WTC11 (cell line): ENCODE results near the gene DDX3Y. TPM values are rescaled to one million over a fixed set of nuclear protein-coding genes. Genes with fewer than 3 reads are reported as not detected.

Experiments used
- ATAC-seq: fragments of 200-7000 bp; cut with Tn5 transposase; 2 replicates; pipeline ENCODE4 v1.10.0; 2021; ENCODE audit warnings: mild to moderate bottlenecking, moderate library complexity
- CTCF ChIA-PET: fragments of 300-600 bp; sonication (Branson Sonifier 250); formaldehyde crosslinking; loops from one replicate; lab custom pipeline; 2021; ENCODE audit warnings: antibody characterized with exemption; lab: Charles Lee
- POLR2A ChIA-PET: fragments of 350-600 bp; sonication (Branson Sonifier 250); formaldehyde crosslinking; loops from one replicate; lab custom pipeline; 2021; ENCODE audit warnings: antibody characterized with exemption; lab: Charles Lee
- DNase-seq: peaks from one replicate; pipeline ENCODE4 v3.0.0; 2021; ENCODE audit warnings: low spot score
- H3K27ac Mint-ChIP-seq: 2 replicates; pipeline ENCODE4 v1.8.0; 2021; ENCODE audit warnings: mixed read lengths
- H3K27me3 Mint-ChIP-seq: 2 replicates; pipeline ENCODE4 v1.8.0; 2021; ENCODE audit warnings: low read depth, mild to moderate bottlenecking, moderate library complexity, mixed read lengths
- H3K36me3 Mint-ChIP-seq: 2 replicates; pipeline ENCODE4 v1.8.0; 2021; ENCODE audit warnings: mixed read lengths
- H3K4me1 Mint-ChIP-seq: 2 replicates; pipeline ENCODE4 v1.8.0; 2022; ENCODE audit warnings: mixed read lengths
- H3K4me3 Mint-ChIP-seq: 2 replicates; pipeline ENCODE4 v1.8.0; 2021; ENCODE audit warnings: mild to moderate bottlenecking, moderate library complexity, mixed read lengths
- H3K9me3 Mint-ChIP-seq: 2 replicates; pipeline ENCODE4 v1.8.0; 2021; ENCODE audit warnings: mixed read lengths
- AR ChIP-seq: fragments of 250-450 bp; sonication (Bioruptor Pico); IDR thresholded peaks from 2 replicates; pipeline ENCODE4 v1.9.0; 2021; ENCODE audit warnings: mild to moderate bottlenecking
- CTCF ChIP-seq: fragments of 200-600 bp; IDR thresholded peaks from 2 replicates; pipeline ENCODE4 v1.8.0; 2022; ENCODE audit warnings: antibody characterized with exemption
- GTF2I ChIP-seq: fragments of 250-450 bp; sonication (Bioruptor Pico); conservative IDR thresholded peaks from 2 replicates; pipeline ENCODE4 v1.4.0; 2021; ENCODE audit warnings: mild to moderate bottlenecking
- JAZF1 ChIP-seq: fragments of 250-450 bp; sonication (Bioruptor Pico); IDR thresholded peaks from 2 replicates; pipeline ENCODE4 v1.9.0; 2021; ENCODE audit warnings: moderate library complexity, mild to moderate bottlenecking, inconsistent platforms
- NR3C1 ChIP-seq: sonication (generic); formaldehyde crosslinking; conservative IDR thresholded peaks from 2 replicates; pipeline ENCODE4 v1.8.1; 2023; ENCODE audit warnings: low read depth, mild to moderate bottlenecking, missing genetic modification reagents
- PRDM15 ChIP-seq: sonication (generic); formaldehyde crosslinking; IDR thresholded peaks from 2 replicates; pipeline ENCODE4 v1.8.0; 2022; ENCODE audit warnings: missing genetic modification reagents
- PRRX2 ChIP-seq: fragments of 250-450 bp; sonication (Bioruptor Pico); IDR thresholded peaks from 2 replicates; pipeline ENCODE4 v1.8.0; 2021; ENCODE audit warnings: mild to moderate bottlenecking
- RELA ChIP-seq: sonication (generic); formaldehyde crosslinking; IDR thresholded peaks from 2 replicates; pipeline ENCODE4 v1.8.1; 2022; ENCODE audit warnings: missing genetic modification reagents, mild to moderate bottlenecking, borderline replicate concordance
- ZBTB21 ChIP-seq: sonication (generic); formaldehyde crosslinking; IDR thresholded peaks from 2 replicates; pipeline ENCODE4 v1.8.1; 2023; ENCODE audit warnings: mild to moderate bottlenecking, missing genetic modification reagents, borderline replicate concordance
- ZNF232 ChIP-seq: sonication (generic); formaldehyde crosslinking; IDR thresholded peaks from 2 replicates; pipeline ENCODE4 v1.8.0; 2022; ENCODE audit warnings: mild to moderate bottlenecking, missing genetic modification reagents
- ZNF416 ChIP-seq: fragments of 250-450 bp; sonication (Bioruptor Pico); IDR thresholded peaks from 2 replicates; pipeline ENCODE4 v1.9.0; 2021; ENCODE audit warnings: mild to moderate bottlenecking, inconsistent platforms
- ZNF512 ChIP-seq: sonication (generic); formaldehyde crosslinking; IDR thresholded peaks from 2 replicates; pipeline ENCODE4 v1.8.1; 2022; ENCODE audit warnings: missing genetic modification reagents, borderline replicate concordance
- total RNA-seq: library from RNA; stranded (reverse); gene quantifications from 3 replicates; pipeline ENCODE4 v1.2.3, GENCODE V29; 2021
- TF ChIP-seq, protein P1 (sequence below): fragments of 250-450 bp; sonication (Bioruptor Pico); IDR thresholded peaks from 2 replicates; pipeline ENCODE4 v1.8.0; 2021; ENCODE audit warnings: mild to moderate bottlenecking

The DDX3Y gene
- total RNA-seq, 1 experiment from 2014 or later, result 97.5 TPM

DNA sequence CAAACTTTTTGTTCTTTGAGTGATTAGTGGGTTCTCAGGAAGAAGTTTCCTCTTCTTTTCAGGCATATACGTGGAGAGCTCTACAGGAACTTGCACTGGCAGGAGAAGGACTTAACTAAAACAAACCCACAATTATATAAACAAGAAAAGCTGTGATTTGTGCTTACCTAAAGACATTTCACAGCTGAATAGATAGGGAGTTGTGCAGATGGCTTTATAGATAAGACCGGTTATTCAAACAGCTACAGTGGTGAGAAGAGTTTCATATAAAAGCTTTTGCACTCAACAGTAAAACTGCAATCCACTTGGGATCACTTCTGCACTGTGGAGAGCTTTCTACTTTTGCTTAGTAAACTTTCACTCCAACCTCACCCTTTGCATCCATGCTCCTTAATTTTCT, 6.1 kb upstream of the DDX3Y start:
- ChIA-PET POLR2A (no interaction called here), CTCF (no interaction called here)
- no peak overlapping the region for H3K4me3 Mint-ChIP-seq
- no peaks in the 10 kb centered on the region for H3K27me3 Mint-ChIP-seq
- ATAC-seq (no peak), DNase-seq (no peak)
- no peaks in the 10 kb centered on the region for H3K4me1 Mint-ChIP-seq
- no peaks in the 10 kb centered on the region for H3K36me3 Mint-ChIP-seq
- H3K9me3 Mint-ChIP-seq, result no peaks in the 10 kb centered on the region
- TF ChIP-seq ZNF232 (no peak), ZBTB21 (CRISPR knock-in tag) (no peak), JAZF1 (CRISPR knock-in tag) (no peak)
- H3K27ac Mint-ChIP-seq, result no peak overlapping the region

DNA sequence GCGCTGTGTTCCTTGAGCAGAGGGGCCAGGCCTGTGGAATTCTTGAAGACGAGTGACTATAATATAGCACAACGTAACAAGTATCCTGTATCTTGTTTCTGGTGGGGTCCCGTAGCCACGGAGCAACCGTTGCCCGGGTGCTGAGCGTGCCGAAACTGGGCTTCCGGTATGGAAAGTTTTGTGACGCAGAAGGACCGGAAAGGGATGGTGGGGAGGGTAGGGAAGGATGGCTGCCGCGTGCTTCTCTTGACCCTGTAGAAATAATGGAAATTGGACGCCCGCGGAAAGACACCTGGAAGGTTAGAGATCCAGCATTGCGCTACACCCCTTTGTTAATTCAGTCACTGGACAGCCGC, 827 bp downstream of the DDX3Y start:
- peaks cover 19% of the 10 kb centered on the region for H3K4me1 Mint-ChIP-seq
- ATAC-seq (peak; percentile 55), DNase-seq (peak; percentile 33)
- peak overlapping the region; percentile 96 for H3K4me3 Mint-ChIP-seq
- TF ChIP-seq PRRX2 (CRISPR knock-in tag), result no peak
- TF ChIP-seq ZNF512 (CRISPR knock-in tag), result no peak
- no peak for TF ChIP-seq GTF2I
- TF ChIP-seq, protein P1, sequence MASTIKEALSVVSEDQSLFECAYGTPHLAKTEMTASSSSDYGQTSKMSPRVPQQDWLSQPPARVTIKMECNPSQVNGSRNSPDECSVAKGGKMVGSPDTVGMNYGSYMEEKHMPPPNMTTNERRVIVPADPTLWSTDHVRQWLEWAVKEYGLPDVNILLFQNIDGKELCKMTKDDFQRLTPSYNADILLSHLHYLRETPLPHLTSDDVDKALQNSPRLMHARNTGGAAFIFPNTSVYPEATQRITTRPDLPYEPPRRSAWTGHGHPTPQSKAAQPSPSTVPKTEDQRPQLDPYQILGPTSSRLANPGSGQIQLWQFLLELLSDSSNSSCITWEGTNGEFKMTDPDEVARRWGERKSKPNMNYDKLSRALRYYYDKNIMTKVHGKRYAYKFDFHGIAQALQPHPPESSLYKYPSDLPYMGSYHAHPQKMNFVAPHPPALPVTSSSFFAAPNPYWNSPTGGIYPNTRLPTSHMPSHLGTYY (CRISPR knock-in tag), result no peak
- TF ChIP-seq AR (CRISPR knock-in tag), result no peak
- no peak for TF ChIP-seq CTCF
- H3K27ac Mint-ChIP-seq, result peak overlapping the region; percentile 99
- H3K36me3 Mint-ChIP-seq, result peaks cover 15% of the 10 kb centered on the region
- H3K9me3 Mint-ChIP-seq, result no peaks in the 10 kb centered on the region; the same call in 1 of the 2 replicates
- H3K27me3 Mint-ChIP-seq, result no peaks in the 10 kb centered on the region
- POLR2A ChIA-PET, result no interaction called here
- CTCF ChIA-PET, result no interaction called here

- TF ChIP-seq PRDM15, result no peak
- TF ChIP-seq, protein P1 (CRISPR knock-in tag), result no peak
- no peak for TF ChIP-seq NR3C1 (CRISPR knock-in tag)
- no peak for TF ChIP-seq RELA (CRISPR knock-in tag)
- no peak for TF ChIP-seq ZNF416 (CRISPR knock-in tag)
- H3K36me3 Mint-ChIP-seq, result peaks cover 17% of the 10 kb centered on the region
- ATAC-seq (no peak), DNase-seq (no peak)
- no peaks in the 10 kb centered on the region; the same call in 1 of the 2 replicates for H3K9me3 Mint-ChIP-seq
- H3K27me3 Mint-ChIP-seq, result no peaks in the 10 kb centered on the region
- H3K27ac Mint-ChIP-seq, result peak overlapping the region; percentile 99; the same call in 1 of the 2 replicates
- ChIA-PET CTCF (no interaction called here), POLR2A (no interaction called here)
- peak overlapping the region; percentile 96 for H3K4me3 Mint-ChIP-seq
- H3K4me1 Mint-ChIP-seq, result peaks cover 19% of the 10 kb centered on the region
Observed at GRCh38 chrY:12905895-12906294, 1.2 kb downstream of the DDX3Y start.
